HepG2 (cell line): ENCODE measurements around the gene FAM174A. TPM values are rescaled to one million over a fixed set of nuclear protein-coding genes. Genes with fewer than 3 reads are reported as not detected.

Experiments used
- BRF2 ChIP-seq: sonication (generic); formaldehyde crosslinking; IDR thresholded peaks from 2 replicates; pipeline ENCODE4 v1.8.1; 2022; ENCODE audit warnings: mild to moderate bottlenecking, missing genetic modification reagents
- FIP1L1 ChIP-seq: fragments of 200-400 bp; formaldehyde crosslinking; IDR thresholded peaks from 2 replicates; pipeline ENCODE4 v1.6.1; 2018; ENCODE audit warnings: low read depth, mild to moderate bottlenecking, low read length, moderate library complexity, borderline replicate concordance; ENCODE audit not compliant: insufficient read depth
- HMGA1 ChIP-seq: sonication (generic); formaldehyde crosslinking; conservative IDR thresholded peaks from 2 replicates; pipeline ENCODE4 v1.4.0; 2020; ENCODE audit warnings: missing genetic modification reagents
- MLXIP ChIP-seq: sonication (generic); formaldehyde crosslinking; IDR thresholded peaks from 2 replicates; pipeline ENCODE4 v1.9.0; 2021; ENCODE audit warnings: missing genetic modification reagents, borderline replicate concordance
- NCOA2 ChIP-seq: sonication (generic); formaldehyde crosslinking; IDR thresholded peaks from 2 replicates; pipeline ENCODE4 v1.8.0; 2022; ENCODE audit warnings: inconsistent platforms
- RELA ChIP-seq: sonication (generic); formaldehyde crosslinking; IDR thresholded peaks from 2 replicates; pipeline ENCODE4 v1.4.0; 2020; ENCODE audit warnings: missing genetic modification reagents
- REPIN1 ChIP-seq: sonication (generic); formaldehyde crosslinking; IDR thresholded peaks from 2 replicates; pipeline ENCODE4 v1.8.0; 2022; ENCODE audit warnings: missing genetic modification reagents, low read depth, mild to moderate bottlenecking, borderline replicate concordance
- RXRB ChIP-seq: IDR thresholded peaks from 2 replicates; pipeline ENCODE4 v1.6.1; 2016; ENCODE audit warnings: borderline replicate concordance, missing genetic modification reagents, missing compliant biosample characterization
- SP4 ChIP-seq: sonication (generic); formaldehyde crosslinking; IDR thresholded peaks from 2 replicates; pipeline ENCODE4 v1.8.1; 2023; ENCODE audit warnings: mild to moderate bottlenecking, missing genetic modification reagents
- TRAFD1 ChIP-seq: sonication (generic); formaldehyde crosslinking; IDR thresholded peaks from 2 replicates; pipeline ENCODE4 v1.5.1; 2020; ENCODE audit warnings: missing genetic modification reagents, mild to moderate bottlenecking, borderline replicate concordance
- ZC3H4 ChIP-seq: sonication (generic); formaldehyde crosslinking; IDR thresholded peaks from 2 replicates; pipeline ENCODE4 v1.4.0; 2020; ENCODE audit warnings: missing genetic modification reagents, borderline replicate concordance
- ZFP36L1 ChIP-seq: sonication (generic); formaldehyde crosslinking; IDR thresholded peaks from 2 replicates; pipeline ENCODE4 v1.8.0; 2022; ENCODE audit warnings: mild to moderate bottlenecking, missing genetic modification reagents, moderate library complexity
- ZNF10 ChIP-seq: sonication (generic); formaldehyde crosslinking; IDR thresholded peaks from 2 replicates; pipeline ENCODE4 v1.4.0; 2020; ENCODE audit warnings: mild to moderate bottlenecking, low read depth, missing genetic modification reagents, borderline replicate concordance
- ZNF326 ChIP-seq: sonication (generic); formaldehyde crosslinking; IDR thresholded peaks from 2 replicates; pipeline ENCODE4 v1.4.0; 2020; ENCODE audit warnings: missing genetic modification reagents, borderline replicate concordance
- ZNF512 ChIP-seq: sonication (generic); formaldehyde crosslinking; IDR thresholded peaks from 2 replicates; pipeline ENCODE4 v1.4.0; 2020; ENCODE audit warnings: mild to moderate bottlenecking, missing genetic modification reagents
- ZNF567 ChIP-seq: sonication (generic); formaldehyde crosslinking; IDR thresholded peaks from 2 replicates; pipeline ENCODE4 v1.8.1; 2023; ENCODE audit warnings: mild to moderate bottlenecking, missing genetic modification reagents, borderline replicate concordance
- ZNF644 ChIP-seq: IDR thresholded peaks from 2 replicates; pipeline ENCODE4 v1.6.1; 2016; ENCODE audit warnings: low read depth
- ZNF703 ChIP-seq: sonication (generic); formaldehyde crosslinking; IDR thresholded peaks from 2 replicates; pipeline ENCODE4 v1.5.1; 2020; ENCODE audit warnings: missing genetic modification reagents, mild to moderate bottlenecking, moderate library complexity, borderline replicate concordance
- ZNF777 ChIP-seq: sonication (generic); formaldehyde crosslinking; IDR thresholded peaks from 2 replicates; pipeline ENCODE4 v1.4.0; 2020; ENCODE audit warnings: missing genetic modification reagents
- ZNF841 ChIP-seq: sonication (generic); formaldehyde crosslinking; IDR thresholded peaks from 2 replicates; pipeline ENCODE4 v1.8.1; 2023; ENCODE audit warnings: missing genetic modification reagents, borderline replicate concordance
- ZSCAN12 ChIP-seq: sonication (generic); formaldehyde crosslinking; IDR thresholded peaks from 2 replicates; pipeline ENCODE4 v1.9.0; 2021; ENCODE audit warnings: mild to moderate bottlenecking, missing genetic modification reagents
- polyA plus RNA-seq, 8 experiments: library from polyadenylated mRNA; depleted of rRNA in 3 of 8; stranded (reverse) in 7 of 8; unstranded in 1 of 8; fragments of >200 nt; fragmentation: Illumina TruSeq in 4 of 8; extraction: Trizol in 4 of 8; gene quantifications; 2 replicates each; pipeline versions ENCODE4 v1.2.1 to v1.2.3, GENCODE V29; 2011 to 2016; ENCODE audit warnings: low read depth in 4 of 8, missing spikeins in 1 of 8, mixed read lengths in 1 of 8; ENCODE audit not compliant: insufficient read depth in 1 of 8
- total RNA-seq, 5 experiments: library from RNA; depleted of rRNA; stranded (reverse); fragments of >200 nt; fragmentation: Illumina TruSeq; extraction: Trizol; gene quantifications; 2 replicates each; pipeline ENCODE4 v1.2.3, GENCODE V29; 2016; ENCODE audit warnings: low read depth in 1 of 5

FAM174A gene
- total and polyA plus RNA-seq, 2 of the 13 experiments (the other 11 are each of a cell fraction or from before 2014, with no cell fraction given) = 6.8 to 7.8 TPM

- no peak for TF ChIP-seq ZFP36L1 (CRISPR knock-in tag)
- no peak for TF ChIP-seq RELA (CRISPR knock-in tag)
- TF ChIP-seq ZSCAN12 (CRISPR knock-in tag) = no peak
- no peak for TF ChIP-seq ZNF777 (CRISPR knock-in tag)
- TF ChIP-seq ZNF703 (CRISPR knock-in tag) = no peak
- TF ChIP-seq FIP1L1 = no peak
- TF ChIP-seq ZNF326 = no peak
- no peak for TF ChIP-seq ZNF841 (CRISPR knock-in tag)
- no peak for TF ChIP-seq ZNF10 (CRISPR knock-in tag)
- no peak for TF ChIP-seq ZNF644
- TF ChIP-seq HMGA1 = no peak
- TF ChIP-seq MLXIP (CRISPR knock-in tag) = no peak
- TF ChIP-seq ZC3H4 = no peak
- TF ChIP-seq ZNF567 (CRISPR knock-in tag) = no peak
- TF ChIP-seq NCOA2 = peak; percentile 25; the same call in 1 of the 2 replicates
- 0 out of 2 replicates have a peak, but pooled peaks have one; percentile 15 for TF ChIP-seq ZNF512 (CRISPR knock-in tag)
- peak; percentile 71; the same call in 1 of the 2 replicates for TF ChIP-seq REPIN1 (CRISPR knock-in tag)
- TF ChIP-seq SP4 (CRISPR knock-in tag) = peak; percentile 30; the same call in 1 of the 2 replicates
- TF ChIP-seq RXRB (CRISPR knock-in tag) = no peak; the same call in 1 of the 2 replicates
- TF ChIP-seq TRAFD1 (CRISPR knock-in tag) = peak; percentile 49; the same call in 1 of the 2 replicates
- peak; percentile 80; the same call in 1 of the 2 replicates for TF ChIP-seq BRF2
Measured at GRCh38 chr5:100535060-100536005, at the start of gene FAM174A (continued).
